ENCODE results near the gene MRPL20. TPM values are rescaled to one million over a fixed set of nuclear protein-coding genes. Genes with fewer than 3 reads are reported as not detected.
A peak's percentile ranks its signal among the peaks of the same experiment; 100 is the strongest.
"Not testable (repeated sequence)": the region's sequence is repeated elsewhere in the genome, so short reads cannot be mapped to it uniquely, and the experiment has no call there.

The MRPL20 gene
- total RNA-seq, 1 donor from 2014 or later: 86.9 TPM

- H3K27ac Mint-ChIP-seq (ENCODE audit: unreplicated experiment): peak overlapping the region; percentile 55
These were observed 3.4 kb downstream of the MRPL20 start for GRCh38 chr1:1403653-1404052.

GRCh38 chr1:1402901-1403392 lies 4.1 kb downstream of the MRPL20 start:
- not testable (repeated sequence) for H3K27ac Mint-ChIP-seq (ENCODE audit: unreplicated experiment); H3K27me3 Mint-ChIP-seq (ENCODE audit: unreplicated experiment); DNase-seq (ENCODE audit: extremely low spot score, unreplicated experiment); H3K4me3 Mint-ChIP-seq (ENCODE audit: unreplicated experiment); H3K9me3 Mint-ChIP-seq (ENCODE audit: unreplicated experiment)
- peaks cover 26% of the 10 kb centered on the region for H3K36me3 Mint-ChIP-seq (ENCODE audit: unreplicated experiment)
- peaks cover 36% of the 10 kb centered on the region for H3K4me1 Mint-ChIP-seq (ENCODE audit: unreplicated experiment)

More at GRCh38 chr1:1403653-1404052, 3.4 kb downstream of the MRPL20 start:
- DNase-seq (ENCODE audit: extremely low spot score, unreplicated experiment): no peak
- no peaks in the 10 kb centered on the region for H3K9me3 Mint-ChIP-seq (ENCODE audit: unreplicated experiment)
- no peak overlapping the region for H3K4me3 Mint-ChIP-seq (ENCODE audit: unreplicated experiment)
- no peaks in the 10 kb centered on the region for H3K27me3 Mint-ChIP-seq (ENCODE audit: unreplicated experiment)
- no peak for TF ChIP-seq CTCF (IDR thresholded peaks at IDR 0.05)
- H3K36me3 Mint-ChIP-seq (ENCODE audit: unreplicated experiment): peaks cover 26% of the 10 kb centered on the region
- H3K4me1 Mint-ChIP-seq (ENCODE audit: unreplicated experiment): peaks cover 37% of the 10 kb centered on the region

GRCh38 chr1:1402072-1402900 lies 4.8 kb downstream of the MRPL20 start:
- peaks cover 26% of the 10 kb centered on the region for H3K36me3 Mint-ChIP-seq (ENCODE audit: unreplicated experiment)
- H3K4me1 Mint-ChIP-seq (ENCODE audit: unreplicated experiment): peaks cover 38% of the 10 kb centered on the region
- peak; percentile 62 for TF ChIP-seq CTCF (IDR thresholded peaks at IDR 0.05)
- DNase-seq (ENCODE audit: extremely low spot score, unreplicated experiment): no peak
- no peaks in the 10 kb centered on the region for H3K9me3 Mint-ChIP-seq (ENCODE audit: unreplicated experiment)
- no peaks in the 10 kb centered on the region for H3K27me3 Mint-ChIP-seq (ENCODE audit: unreplicated experiment)
- peak overlapping the region; percentile 36 for H3K4me3 Mint-ChIP-seq (ENCODE audit: unreplicated experiment)
- peak overlapping the region; percentile 60 for H3K27ac Mint-ChIP-seq (ENCODE audit: unreplicated experiment)

- DNase-seq (ENCODE audit: extremely low spot score, unreplicated experiment): no peak
- TF ChIP-seq CTCF (IDR thresholded peaks at IDR 0.05): no peak
- Mint-ChIP-seq H3K9me3 (ENCODE audit: unreplicated experiment) (no peaks in the 10 kb centered on the region), H3K4me3 (ENCODE audit: unreplicated experiment) (peak overlapping the region; percentile 36), H3K27ac (ENCODE audit: unreplicated experiment) (no peak overlapping the region), H3K36me3 (ENCODE audit: unreplicated experiment) (peaks cover 26% of the 10 kb centered on the region), H3K27me3 (ENCODE audit: unreplicated experiment) (no peaks in the 10 kb centered on the region), H3K4me1 (ENCODE audit: unreplicated experiment) (peaks cover 36% of the 10 kb centered on the region)
These were observed 5.6 kb downstream of the MRPL20 start for GRCh38 chr1:1401457-1402010.

GRCh38 chr1:1400576-1401456 lies 6.3 kb downstream of the MRPL20 start:
- peaks cover 26% of the 10 kb centered on the region for H3K36me3 Mint-ChIP-seq (ENCODE audit: unreplicated experiment)
- no peak for TF ChIP-seq CTCF (IDR thresholded peaks at IDR 0.05)
- H3K4me3 Mint-ChIP-seq (ENCODE audit: unreplicated experiment): peak overlapping the region; percentile 85
- peak overlapping the region; percentile 84 for H3K27ac Mint-ChIP-seq (ENCODE audit: unreplicated experiment)
- no peaks in the 10 kb centered on the region for H3K27me3 Mint-ChIP-seq (ENCODE audit: unreplicated experiment)
- peaks cover 31% of the 10 kb centered on the region for H3K4me1 Mint-ChIP-seq (ENCODE audit: unreplicated experiment)
- H3K9me3 Mint-ChIP-seq (ENCODE audit: unreplicated experiment): no peaks in the 10 kb centered on the region
- no peak for DNase-seq (ENCODE audit: extremely low spot score, unreplicated experiment)
